ENCODE measurements around the gene USP10. TPM values are rescaled to one million over a fixed set of nuclear protein-coding genes. Genes with fewer than 3 reads are reported as not detected.

USP10 gene
- total and polyA plus RNA-seq, 2 donors (not counting 1 experiment from before 2014, with no cell fraction given) = 48.6 to 59.1 TPM

- Histone ChIP-seq H3K79me2 (ENCODE audit: control insufficient read depth, insufficient read depth, low read length) (peaks cover 11% of the 10 kb centered on the region), H2AFZ (ENCODE audit: low read length) (no peak overlapping the region), H3K4me1 (ENCODE audit: control insufficient read depth, extremely low read depth, insufficient read depth, low read length) (peaks cover 6% of the 10 kb centered on the region), H4K20me1 (ENCODE audit: control insufficient read depth, extremely low read depth, insufficient read depth, low read length) (no peaks in the 10 kb centered on the region), H3K27ac (ENCODE audit: insufficient read depth, low read length) (no peak overlapping the region), H3K9me3 (ENCODE audit: control insufficient read depth, insufficient read depth, low read depth, low read length) (no peaks in the 10 kb centered on the region), H3K4me3 (replicated peaks in 1 of 4; ENCODE audit: control extremely low read depth in 1 of 4, insufficient read depth in 1 of 4, low read depth in 3 of 4, low read length in 4 of 4) (no peak overlapping the region), H3K36me3 (ENCODE audit: control insufficient read depth, insufficient read depth, low read length) (no peaks in the 10 kb centered on the region), H3K9ac (ENCODE audit: insufficient read depth, low read length) (no peak overlapping the region), H3K4me2 (ENCODE audit: extremely low read depth, insufficient read depth, low read length) (no peak overlapping the region), H3K27me3 (ENCODE audit: control insufficient read depth, insufficient read depth, low read length) (peaks cover 7% of the 10 kb centered on the region)
- DNase-seq (ENCODE audit: low read depth in 2 of 2) = no peak
- TF ChIP-seq, protein P1, sequence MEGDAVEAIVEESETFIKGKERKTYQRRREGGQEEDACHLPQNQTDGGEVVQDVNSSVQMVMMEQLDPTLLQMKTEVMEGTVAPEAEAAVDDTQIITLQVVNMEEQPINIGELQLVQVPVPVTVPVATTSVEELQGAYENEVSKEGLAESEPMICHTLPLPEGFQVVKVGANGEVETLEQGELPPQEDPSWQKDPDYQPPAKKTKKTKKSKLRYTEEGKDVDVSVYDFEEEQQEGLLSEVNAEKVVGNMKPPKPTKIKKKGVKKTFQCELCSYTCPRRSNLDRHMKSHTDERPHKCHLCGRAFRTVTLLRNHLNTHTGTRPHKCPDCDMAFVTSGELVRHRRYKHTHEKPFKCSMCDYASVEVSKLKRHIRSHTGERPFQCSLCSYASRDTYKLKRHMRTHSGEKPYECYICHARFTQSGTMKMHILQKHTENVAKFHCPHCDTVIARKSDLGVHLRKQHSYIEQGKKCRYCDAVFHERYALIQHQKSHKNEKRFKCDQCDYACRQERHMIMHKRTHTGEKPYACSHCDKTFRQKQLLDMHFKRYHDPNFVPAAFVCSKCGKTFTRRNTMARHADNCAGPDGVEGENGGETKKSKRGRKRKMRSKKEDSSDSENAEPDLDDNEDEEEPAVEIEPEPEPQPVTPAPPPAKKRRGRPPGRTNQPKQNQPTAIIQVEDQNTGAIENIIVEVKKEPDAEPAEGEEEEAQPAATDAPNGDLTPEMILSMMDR (conservative IDR thresholded peaks at IDR 0.05 in 1 of 2, IDR thresholded peaks at IDR 0.05 in 1 of 2; ENCODE audit: low read depth in 1 of 2, low read length in 2 of 2) = no peak
- no peak for TF ChIP-seq EZH2 (IDR thresholded peaks at IDR 0.05; ENCODE audit: low read length, missing control alignments)
Observed at GRCh38 chr16:84817206-84817605, 117.4 kb downstream of the USP10 start.

GRCh38 chr16:84817613-84818012 is 117.8 kb downstream of the USP10 start:
- no peak for DNase-seq (ENCODE audit: low read depth in 2 of 2)
- TF ChIP-seq EZH2 (IDR thresholded peaks at IDR 0.05; ENCODE audit: low read length, missing control alignments) = no peak
- TF ChIP-seq, protein P1 (conservative IDR thresholded peaks at IDR 0.05 in 1 of 2, IDR thresholded peaks at IDR 0.05 in 1 of 2; ENCODE audit: low read depth in 1 of 2, low read length in 2 of 2) = no peak
- H4K20me1 ChIP-seq (ENCODE audit: control insufficient read depth, extremely low read depth, insufficient read depth, low read length) = no peaks in the 10 kb centered on the region
- no peak overlapping the region for H3K4me2 ChIP-seq (ENCODE audit: extremely low read depth, insufficient read depth, low read length)
- H3K9ac ChIP-seq (ENCODE audit: insufficient read depth, low read length) = no peak overlapping the region
- peaks cover 4% of the 10 kb centered on the region for H3K27me3 ChIP-seq (ENCODE audit: control insufficient read depth, insufficient read depth, low read length)
- no peaks in the 10 kb centered on the region for H3K36me3 ChIP-seq (ENCODE audit: control insufficient read depth, insufficient read depth, low read length)
- H2AFZ ChIP-seq (ENCODE audit: low read length) = no peak overlapping the region
- H3K27ac ChIP-seq (ENCODE audit: insufficient read depth, low read length) = no peak overlapping the region
- H3K4me1 ChIP-seq (ENCODE audit: control insufficient read depth, extremely low read depth, insufficient read depth, low read length) = peaks cover 6% of the 10 kb centered on the region
- peaks cover 11% of the 10 kb centered on the region for H3K79me2 ChIP-seq (ENCODE audit: control insufficient read depth, insufficient read depth, low read length)
- no peak overlapping the region for H3K4me3 ChIP-seq (replicated peaks in 1 of 4; ENCODE audit: control extremely low read depth in 1 of 4, insufficient read depth in 1 of 4, low read depth in 3 of 4, low read length in 4 of 4)
- H3K9me3 ChIP-seq (ENCODE audit: control insufficient read depth, insufficient read depth, low read depth, low read length) = no peaks in the 10 kb centered on the region

GRCh38 chr16:84818133-84818532 is 118.3 kb downstream of the USP10 start:
- Histone ChIP-seq H3K9me3 (ENCODE audit: control insufficient read depth, insufficient read depth, low read depth, low read length) (no peaks in the 10 kb centered on the region), H3K27ac (ENCODE audit: insufficient read depth, low read length) (no peak overlapping the region)

More at GRCh38 chr16:84818133-84818532, 118.3 kb downstream of the USP10 start:
- TF ChIP-seq, protein P1 (conservative IDR thresholded peaks at IDR 0.05 in 1 of 2, IDR thresholded peaks at IDR 0.05 in 1 of 2; ENCODE audit: low read depth in 1 of 2, low read length in 2 of 2) = no peak
- no peak for TF ChIP-seq EZH2 (IDR thresholded peaks at IDR 0.05; ENCODE audit: low read length, missing control alignments)
- no peak overlapping the region for H3K4me3 ChIP-seq (replicated peaks in 1 of 4; ENCODE audit: control extremely low read depth in 1 of 4, insufficient read depth in 1 of 4, low read depth in 3 of 4, low read length in 4 of 4)
- no peak overlapping the region for H3K4me2 ChIP-seq (ENCODE audit: extremely low read depth, insufficient read depth, low read length)
- peaks cover 6% of the 10 kb centered on the region for H3K4me1 ChIP-seq (ENCODE audit: control insufficient read depth, extremely low read depth, insufficient read depth, low read length)
- peaks cover 4% of the 10 kb centered on the region for H3K27me3 ChIP-seq (ENCODE audit: control insufficient read depth, insufficient read depth, low read length)
- no peaks in the 10 kb centered on the region for H4K20me1 ChIP-seq (ENCODE audit: control insufficient read depth, extremely low read depth, insufficient read depth, low read length)
- no peak overlapping the region for H3K9ac ChIP-seq (ENCODE audit: insufficient read depth, low read length)
- H2AFZ ChIP-seq (ENCODE audit: low read length) = no peak overlapping the region
- H3K79me2 ChIP-seq (ENCODE audit: control insufficient read depth, insufficient read depth, low read length) = peaks cover 11% of the 10 kb centered on the region
- no peaks in the 10 kb centered on the region for H3K36me3 ChIP-seq (ENCODE audit: control insufficient read depth, insufficient read depth, low read length)
- DNase-seq (ENCODE audit: low read depth in 2 of 2) = no peak
